PC-3 (cell line): Measurements from ENCODE around the gene HARS1.

ENCODE experiments used
- EZH2 ChIP-seq: fragments of 300-600 bp; sonication (generic); IDR thresholded peaks from one replicate; pipeline ENCODE4 v1.6.1; 2017; ENCODE audit warnings: antibody characterized with exemption, mild to moderate bottlenecking, low read length; ENCODE audit not compliant: unreplicated experiment
- EZH2phosphoT487 ChIP-seq: fragments of 300-600 bp; sonication (generic); IDR thresholded peaks from 2 replicates; pipeline ENCODE4 v1.6.1; 2018; ENCODE audit warnings: mild to moderate bottlenecking, antibody characterized with exemption, low read length, borderline replicate concordance
- TF ChIP-seq, protein P1 (sequence below): fragments of 300-600 bp; sonication (generic); conservative IDR thresholded peaks from 2 replicates; pipeline ENCODE4 v1.5.1; 2017; ENCODE audit warnings: antibody characterized with exemption, low read depth, mild to moderate bottlenecking, low read length

DNA sequence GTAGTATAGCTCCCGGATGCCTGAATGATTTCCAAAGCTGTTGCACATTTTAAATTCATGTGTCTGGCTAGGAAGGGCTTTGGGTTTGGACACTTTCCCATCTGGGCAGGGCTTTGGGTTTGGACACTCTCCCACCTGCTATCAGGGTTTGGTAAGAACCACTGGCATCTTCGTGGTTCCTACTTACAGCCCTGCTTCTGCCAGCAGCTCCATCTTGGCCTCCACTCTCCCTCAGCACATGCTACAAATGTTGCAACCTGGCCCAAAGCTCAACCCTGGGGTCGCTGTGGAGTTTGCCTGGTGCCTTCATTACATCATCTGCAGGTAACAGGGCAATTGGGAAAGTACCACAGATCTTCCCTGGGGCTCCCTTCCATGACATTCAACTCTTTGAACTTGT is 48.5 kb downstream of the HARS1 start:
- TF ChIP-seq, protein P1, sequence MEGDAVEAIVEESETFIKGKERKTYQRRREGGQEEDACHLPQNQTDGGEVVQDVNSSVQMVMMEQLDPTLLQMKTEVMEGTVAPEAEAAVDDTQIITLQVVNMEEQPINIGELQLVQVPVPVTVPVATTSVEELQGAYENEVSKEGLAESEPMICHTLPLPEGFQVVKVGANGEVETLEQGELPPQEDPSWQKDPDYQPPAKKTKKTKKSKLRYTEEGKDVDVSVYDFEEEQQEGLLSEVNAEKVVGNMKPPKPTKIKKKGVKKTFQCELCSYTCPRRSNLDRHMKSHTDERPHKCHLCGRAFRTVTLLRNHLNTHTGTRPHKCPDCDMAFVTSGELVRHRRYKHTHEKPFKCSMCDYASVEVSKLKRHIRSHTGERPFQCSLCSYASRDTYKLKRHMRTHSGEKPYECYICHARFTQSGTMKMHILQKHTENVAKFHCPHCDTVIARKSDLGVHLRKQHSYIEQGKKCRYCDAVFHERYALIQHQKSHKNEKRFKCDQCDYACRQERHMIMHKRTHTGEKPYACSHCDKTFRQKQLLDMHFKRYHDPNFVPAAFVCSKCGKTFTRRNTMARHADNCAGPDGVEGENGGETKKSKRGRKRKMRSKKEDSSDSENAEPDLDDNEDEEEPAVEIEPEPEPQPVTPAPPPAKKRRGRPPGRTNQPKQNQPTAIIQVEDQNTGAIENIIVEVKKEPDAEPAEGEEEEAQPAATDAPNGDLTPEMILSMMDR: no peak
- TF ChIP-seq EZH2 (no peak), EZH2phosphoT487 (no peak)
